Colon (tissue), 2 donors: ENCODE results near the gene EXOSC10.

ENCODE experiments used
- FAIRE-seq: peaks from 2 replicates; lab custom pipeline; 2012; peaks lifted over from hg19 to GRCh38; lab: Jason Lieb, UNC
- donor health status: control.
- donor health status: control.

The EXOSC10 gene

GRCh38 chr1:11099310-11100148, at the start of gene EXOSC10:
EXOSC10 (minus strand) TSS chr1:11099869; CDS start chr1:11099831, 38 bp downstream.
- no peak for FAIRE-seq

DNA sequence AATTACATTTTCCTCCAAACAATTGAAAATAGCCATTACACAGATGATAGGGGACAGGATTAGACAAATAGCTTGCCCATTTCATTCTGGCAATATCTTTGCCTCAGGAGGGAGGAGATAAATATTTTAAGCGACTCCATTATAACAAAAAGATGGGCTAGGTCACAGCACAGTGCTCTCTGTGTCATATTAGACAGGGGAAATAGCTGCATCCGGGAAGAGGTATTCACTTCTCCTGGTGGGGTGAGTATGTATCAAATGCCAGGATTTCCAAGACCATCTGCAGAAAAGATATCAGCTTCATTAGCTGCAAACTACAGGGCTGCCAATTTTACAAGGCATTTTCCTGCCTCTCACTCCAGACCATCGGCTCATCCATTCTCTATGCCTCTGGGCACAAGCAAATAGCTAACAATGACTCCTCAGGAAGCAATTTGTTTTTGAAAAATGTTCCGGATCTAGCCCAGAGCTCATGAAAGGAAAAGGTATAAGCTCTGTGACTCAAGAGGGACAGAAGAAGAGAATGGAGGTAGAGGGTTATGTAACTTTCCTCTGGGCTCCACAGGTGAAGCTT, 47.6 kb upstream of the EXOSC10 start:
- no peak for FAIRE-seq

GRCh38 chr1:11145741-11146140, 46.1 kb upstream of the EXOSC10 start:
- FAIRE-seq, result no peak

GRCh38 chr1:11144570-11145256, 45.0 kb upstream of the EXOSC10 start:
- no peak for FAIRE-seq

GRCh38 chr1:11143907-11144306, 44.2 kb upstream of the EXOSC10 start:
- FAIRE-seq, result no peak

DNA sequence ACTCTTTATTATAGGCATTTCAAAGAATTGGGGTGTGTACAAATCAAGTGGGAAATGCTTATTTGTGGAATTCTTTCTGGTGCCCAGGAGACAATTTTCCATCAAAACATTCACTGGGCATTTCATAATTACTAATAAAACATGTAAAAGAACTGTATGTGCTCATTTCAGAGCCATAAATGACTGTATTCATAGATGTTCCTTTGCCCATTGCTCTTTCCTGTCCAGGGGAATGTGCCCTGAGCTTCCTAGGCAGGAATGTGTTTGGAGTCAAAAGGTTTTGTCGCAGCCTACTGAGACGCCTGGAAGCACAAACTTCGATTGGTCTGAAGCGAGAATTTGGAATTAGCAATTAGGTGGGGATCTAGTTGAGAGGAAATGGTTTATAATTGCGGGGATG, 43.7 kb upstream of the EXOSC10 start:
- no peak for FAIRE-seq

DNA sequence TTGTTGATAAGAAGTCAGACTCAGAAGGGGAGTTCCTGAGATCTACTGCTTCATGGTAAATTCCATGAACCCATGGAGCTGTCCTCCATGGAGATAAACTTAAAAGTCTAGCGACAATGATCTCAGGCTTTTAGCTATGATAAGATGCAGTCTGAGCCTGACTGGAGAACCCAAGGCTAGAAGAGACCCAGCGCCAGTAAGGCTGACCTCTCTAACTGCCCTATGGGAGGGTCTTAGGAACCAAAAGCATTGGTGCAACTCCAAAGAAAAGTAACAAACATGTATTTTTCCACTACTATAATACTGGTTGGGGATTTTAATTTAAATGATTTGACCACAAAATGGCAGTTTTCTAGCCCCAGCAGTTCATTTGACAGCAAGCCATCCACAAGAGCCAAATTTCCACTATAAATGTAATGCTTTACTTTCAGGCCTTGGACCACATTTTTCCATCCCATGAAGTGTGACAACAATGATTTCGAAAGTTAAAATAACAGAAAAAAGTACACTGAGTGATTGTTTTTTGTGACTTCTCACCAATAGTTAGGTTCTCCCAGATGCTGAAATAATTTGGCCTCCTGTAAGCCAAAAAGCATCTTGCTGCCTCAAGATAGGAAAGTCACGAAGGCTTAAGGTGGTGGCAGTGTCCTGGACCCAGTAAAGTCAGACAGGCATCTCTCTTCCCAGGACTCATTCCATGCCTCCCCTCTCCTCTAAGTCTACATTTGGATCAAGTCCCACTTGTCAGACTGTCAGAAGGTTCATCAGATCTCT, 43.1 kb upstream of the EXOSC10 start:
- FAIRE-seq, result no peak

- no peak for FAIRE-seq
These were observed 39.3 kb upstream of the EXOSC10 start for GRCh38 chr1:11138952-11139351.

DNA sequence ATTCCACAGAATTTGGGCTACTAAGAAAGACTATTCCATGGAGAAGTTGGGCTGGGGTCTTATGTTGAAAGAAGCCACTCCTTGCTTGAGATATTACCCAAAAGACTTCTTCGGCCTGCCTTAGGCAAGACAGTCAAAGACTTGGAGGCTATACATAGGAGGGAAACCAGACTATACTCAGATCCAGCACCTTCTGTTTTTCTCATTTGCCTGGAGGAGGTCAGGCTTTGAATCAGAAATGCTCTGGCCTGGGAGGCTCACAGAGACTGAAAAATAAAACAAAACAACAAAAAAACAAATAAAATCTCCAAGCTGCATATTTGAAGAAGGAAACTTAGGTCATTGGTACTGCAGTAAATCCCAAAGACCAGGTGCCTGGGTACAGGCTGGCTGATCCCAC, 38.4 kb upstream of the EXOSC10 start:
- FAIRE-seq, result no peak

GRCh38 chr1:11134898-11135266, 35.2 kb upstream of the EXOSC10 start:
- FAIRE-seq, result no peak

- FAIRE-seq, result no peak
These were observed 34.7 kb upstream of the EXOSC10 start for GRCh38 chr1:11134251-11134897.

- no peak for FAIRE-seq
These were observed 33.1 kb upstream of the EXOSC10 start for GRCh38 chr1:11132563-11133293.

DNA sequence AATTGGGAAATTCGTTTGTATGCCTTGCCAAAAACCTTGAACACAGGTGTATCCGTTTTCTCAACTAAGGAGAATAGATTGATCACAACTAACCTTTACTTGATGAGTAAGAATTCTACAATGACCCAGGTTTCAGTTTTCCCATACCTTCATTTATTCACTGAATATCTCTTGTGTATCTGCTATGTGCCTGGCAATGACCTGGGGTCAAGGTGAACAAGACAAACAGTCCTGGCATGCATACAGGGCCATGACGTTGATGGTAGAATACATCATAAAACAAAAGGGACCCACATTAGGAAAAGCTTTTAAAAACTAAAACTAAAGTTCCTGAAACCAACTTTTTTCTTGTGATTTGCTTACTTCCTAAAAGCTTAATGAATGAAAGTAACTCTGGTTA, 32.1 kb upstream of the EXOSC10 start:
- no peak for FAIRE-seq

- FAIRE-seq, result no peak
These were observed 30.7 kb upstream of the EXOSC10 start for GRCh38 chr1:11130406-11130805.

- FAIRE-seq, result no peak
These were observed 30.2 kb upstream of the EXOSC10 start for GRCh38 chr1:11129649-11130390.

- FAIRE-seq, result no peak
These were observed 26.9 kb upstream of the EXOSC10 start for GRCh38 chr1:11126569-11126968.

- no peak for FAIRE-seq
These were observed 26.3 kb upstream of the EXOSC10 start for GRCh38 chr1:11125931-11126330.

GRCh38 chr1:11124965-11125364, 25.3 kb upstream of the EXOSC10 start:
- no peak for FAIRE-seq

DNA sequence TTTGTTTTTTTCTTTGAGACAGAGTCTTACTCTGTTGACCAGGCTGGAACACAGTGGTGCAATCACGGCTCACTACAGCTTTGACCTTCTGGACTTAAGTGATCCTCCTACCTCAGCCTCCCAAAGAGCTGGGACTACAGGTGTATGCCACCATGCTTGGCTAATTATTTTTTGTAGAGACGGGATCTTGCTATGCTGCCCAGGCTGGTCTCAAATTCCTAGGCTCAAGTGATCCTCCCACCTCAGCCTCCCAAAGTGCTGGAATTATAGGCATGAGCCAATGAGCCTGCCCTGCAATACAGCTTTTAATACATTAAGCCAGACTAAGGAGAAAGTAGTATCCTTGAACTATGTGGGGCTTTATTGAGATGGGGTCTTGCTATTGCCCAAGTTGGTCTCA, 16.6 kb upstream of the EXOSC10 start:
- no peak for FAIRE-seq

GRCh38 chr1:11114966-11115365, 15.3 kb upstream of the EXOSC10 start:
- FAIRE-seq, result no peak
